ENCODE measurements around the gene SLC12A1. TPM values are rescaled to one million over a fixed set of nuclear protein-coding genes. Genes with fewer than 3 reads are reported as not detected.

The SLC12A1 gene
- total and polyA plus RNA-seq, 4 experiments from 2014 or later, result not detected

- no peak within 1 kb of the TSS for H3K27ac Mint-ChIP-seq
- H3K36me3 Mint-ChIP-seq, result no peaks in the 10 kb centered on the region
- H3K4me3 Mint-ChIP-seq, result no peak within 1 kb of the TSS
- Histone ChIP-seq H3K4me3 (ENCODE audit: low read length in 2 of 2) (no peak within 1 kb of the TSS), H3K27me3 (ENCODE audit: insufficient read depth, low read length) (peaks cover 6% of the 10 kb centered on the region), H3K4me1 (ENCODE audit: insufficient read depth, low read length) (no peaks in the 10 kb centered on the region), H3K36me3 (ENCODE audit: insufficient read depth, low read length) (no peaks in the 10 kb centered on the region), H3K9me3 (ENCODE audit: control insufficient read depth in 1 of 2, low read length in 2 of 2) (no peaks in the 10 kb centered on the region), H3K27ac (ENCODE audit: low read depth, low read length) (no peak within 1 kb of the TSS)
- H3K4me1 Mint-ChIP-seq, result peaks cover 0 to 2% (median 0%) of the 10 kb centered on the region in 4 donors
- H3K9me3 Mint-ChIP-seq, result peaks cover 0 to 12% (median 1%) of the 10 kb centered on the region in 8 donors
- H3K27me3 Mint-ChIP-seq, result peaks cover 15 to 21% of the 10 kb centered on the region in 2 donors
- ChIA-PET CTCF (ENCODE audit: partially characterized antibody) (no interaction called here), POLR2A (ENCODE audit: partially characterized antibody) (no interaction called here)
- no peak for DNase-seq
- intact Hi-C loops (cut with micrococcal nuclease), result loop anchor here (10.0 kb wide), 1 partner anchor 63 kb away; no protein-coding TSS in a partner anchor
These were observed 14.4 kb upstream of the SLC12A1 start, which contains the start of gene CTXN2 for GRCh38 chr15:48191574-48192225. Gene CTXN2, plus strand, starts transcription at chr15:48191665. Its CDS starts 9,636 bp downstream, at chr15:48201301.

- H3K27ac Mint-ChIP-seq, result no peak overlapping the region
- no peaks in the 10 kb centered on the region for H3K4me1 Mint-ChIP-seq
- CTCF ChIA-PET (ENCODE audit: partially characterized antibody), result no interaction called here
- no peaks in the 10 kb centered on the region for H3K36me3 Mint-ChIP-seq
- no peak overlapping the region for H3K27ac ChIP-seq (ENCODE audit: low read depth, low read length)
- peaks cover 0 to 3% (median 0%) of the 10 kb centered on the region in 8 donors for H3K9me3 Mint-ChIP-seq
- H3K27me3 ChIP-seq (ENCODE audit: insufficient read depth, low read length), result no peaks in the 10 kb centered on the region
- intact Hi-C loops (cut with micrococcal nuclease), result no loop called here
- DNase-seq, result no peak
- no peak overlapping the region for H3K4me3 ChIP-seq (ENCODE audit: low read length in 2 of 2)
- H3K9me3 ChIP-seq (ENCODE audit: control insufficient read depth in 1 of 2, low read length in 2 of 2), result no peaks in the 10 kb centered on the region
- H3K27me3 Mint-ChIP-seq, result peaks cover 2 to 12% of the 10 kb centered on the region in 2 donors
- H3K36me3 ChIP-seq (ENCODE audit: insufficient read depth, low read length), result no peaks in the 10 kb centered on the region
- no peaks in the 10 kb centered on the region for H3K4me1 ChIP-seq (ENCODE audit: insufficient read depth, low read length)
- POLR2A ChIA-PET (ENCODE audit: partially characterized antibody), result no interaction called here
- no peak overlapping the region for H3K4me3 Mint-ChIP-seq
These were observed 4.0 kb upstream of the SLC12A1 start for GRCh38 chr15:48202068-48202467.

- Mint-ChIP-seq H3K4me3 (no peak overlapping the region), H3K36me3 (no peaks in the 10 kb centered on the region), H3K27ac (no peak overlapping the region), H3K9me3 (peaks cover 0 to 3% (median 0%) of the 10 kb centered on the region in 8 donors), H3K4me1 (no peaks in the 10 kb centered on the region), H3K27me3 (peaks cover 0 to 5% of the 10 kb centered on the region in 2 donors)
- POLR2A ChIA-PET (ENCODE audit: partially characterized antibody), result no interaction called here
- no peak overlapping the region for H3K27ac ChIP-seq (ENCODE audit: low read depth, low read length)
- intact Hi-C loops (cut with micrococcal nuclease), result no loop called here
- no peaks in the 10 kb centered on the region for H3K9me3 ChIP-seq (ENCODE audit: control insufficient read depth in 1 of 2, low read length in 2 of 2)
- no peaks in the 10 kb centered on the region for H3K27me3 ChIP-seq (ENCODE audit: insufficient read depth, low read length)
- H3K4me3 ChIP-seq (ENCODE audit: low read length in 2 of 2), result no peak overlapping the region
- no peak for DNase-seq
- no peaks in the 10 kb centered on the region for H3K36me3 ChIP-seq (ENCODE audit: insufficient read depth, low read length)
- no peaks in the 10 kb centered on the region for H3K4me1 ChIP-seq (ENCODE audit: insufficient read depth, low read length)
- CTCF ChIA-PET (ENCODE audit: partially characterized antibody), result no interaction called here
These were observed 15.2 kb downstream of the SLC12A1 start for GRCh38 chr15:48221261-48221660.

- no peak overlapping the region for H3K27ac Mint-ChIP-seq
- CTCF ChIA-PET (ENCODE audit: partially characterized antibody), result no interaction called here
- no peak overlapping the region for H3K27ac ChIP-seq (ENCODE audit: low read depth, low read length)
- no peaks in the 10 kb centered on the region for H3K4me1 Mint-ChIP-seq
- no peaks in the 10 kb centered on the region for H3K27me3 ChIP-seq (ENCODE audit: insufficient read depth, low read length)
- POLR2A ChIA-PET (ENCODE audit: partially characterized antibody), result no interaction called here
- H3K4me1 ChIP-seq (ENCODE audit: insufficient read depth, low read length), result no peaks in the 10 kb centered on the region
- H3K4me3 ChIP-seq (ENCODE audit: low read length in 2 of 2), result no peak overlapping the region
- peaks cover 0 to 3% (median 0%) of the 10 kb centered on the region in 8 donors for H3K9me3 Mint-ChIP-seq
- peaks cover 0 to 5% of the 10 kb centered on the region in 2 donors for H3K27me3 Mint-ChIP-seq
- H3K9me3 ChIP-seq (ENCODE audit: control insufficient read depth in 1 of 2, low read length in 2 of 2), result no peaks in the 10 kb centered on the region
- no peaks in the 10 kb centered on the region for H3K36me3 Mint-ChIP-seq
- intact Hi-C loops (cut with micrococcal nuclease), result no loop called here
- H3K4me3 Mint-ChIP-seq, result no peak overlapping the region
- H3K36me3 ChIP-seq (ENCODE audit: insufficient read depth, low read length), result no peaks in the 10 kb centered on the region
- DNase-seq, result no peak
These were observed 15.8 kb downstream of the SLC12A1 start for GRCh38 chr15:48221885-48222284.

GRCh38 chr15:48222627-48223026 is 16.5 kb downstream of the SLC12A1 start:
- intact Hi-C loops (cut with micrococcal nuclease), result no loop called here
- POLR2A ChIA-PET (ENCODE audit: partially characterized antibody), result no interaction called here
- Histone ChIP-seq H3K27me3 (ENCODE audit: insufficient read depth, low read length) (no peaks in the 10 kb centered on the region), H3K4me1 (ENCODE audit: insufficient read depth, low read length) (no peaks in the 10 kb centered on the region), H3K4me3 (ENCODE audit: low read length in 2 of 2) (no peak overlapping the region), H3K9me3 (ENCODE audit: control insufficient read depth in 1 of 2, low read length in 2 of 2) (no peaks in the 10 kb centered on the region), H3K27ac (ENCODE audit: low read depth, low read length) (no peak overlapping the region), H3K36me3 (ENCODE audit: insufficient read depth, low read length) (no peaks in the 10 kb centered on the region)
- Mint-ChIP-seq H3K4me1 (no peaks in the 10 kb centered on the region), H3K4me3 (no peak overlapping the region), H3K9me3 (peaks cover 0 to 3% (median 0%) of the 10 kb centered on the region in 8 donors), H3K36me3 (no peaks in the 10 kb centered on the region), H3K27ac (no peak overlapping the region), H3K27me3 (peaks cover 0 to 5% of the 10 kb centered on the region in 2 donors)
- CTCF ChIA-PET (ENCODE audit: partially characterized antibody), result no interaction called here
- no peak for DNase-seq

GRCh38 chr15:48225771-48226170 is 19.7 kb downstream of the SLC12A1 start:
- H3K27me3 ChIP-seq (ENCODE audit: insufficient read depth, low read length), result no peaks in the 10 kb centered on the region
- POLR2A ChIA-PET (ENCODE audit: partially characterized antibody), result no interaction called here
- no peak overlapping the region for H3K4me3 Mint-ChIP-seq
- H3K4me1 Mint-ChIP-seq, result no peaks in the 10 kb centered on the region
- H3K4me1 ChIP-seq (ENCODE audit: insufficient read depth, low read length), result no peaks in the 10 kb centered on the region
- no peak for DNase-seq
- H3K27me3 Mint-ChIP-seq, result peaks cover 0 to 5% of the 10 kb centered on the region in 2 donors
- intact Hi-C loops (cut with micrococcal nuclease), result no loop called here
- H3K36me3 ChIP-seq (ENCODE audit: insufficient read depth, low read length), result no peaks in the 10 kb centered on the region
- H3K9me3 ChIP-seq (ENCODE audit: control insufficient read depth in 1 of 2, low read length in 2 of 2), result no peaks in the 10 kb centered on the region
- no peak overlapping the region for H3K4me3 ChIP-seq (ENCODE audit: low read length in 2 of 2)
- H3K9me3 Mint-ChIP-seq, result peaks cover 0 to 2% (median 0%) of the 10 kb centered on the region in 8 donors
- CTCF ChIA-PET (ENCODE audit: partially characterized antibody), result no interaction called here
- no peak overlapping the region for H3K27ac Mint-ChIP-seq
- H3K36me3 Mint-ChIP-seq, result no peaks in the 10 kb centered on the region
- no peak overlapping the region for H3K27ac ChIP-seq (ENCODE audit: low read depth, low read length)

- Mint-ChIP-seq H3K27ac (no peak overlapping the region), H3K4me1 (no peaks in the 10 kb centered on the region), H3K36me3 (no peaks in the 10 kb centered on the region), H3K9me3 (peaks cover 0 to 2% (median 0%) of the 10 kb centered on the region in 8 donors), H3K27me3 (peaks cover 1 to 4% of the 10 kb centered on the region in 2 donors), H3K4me3 (no peak overlapping the region)
- H3K36me3 ChIP-seq (ENCODE audit: insufficient read depth, low read length), result no peaks in the 10 kb centered on the region
- H3K4me3 ChIP-seq (ENCODE audit: low read length in 2 of 2), result no peak overlapping the region
- no peak for DNase-seq
- intact Hi-C loops (cut with micrococcal nuclease), result no loop called here
- no peaks in the 10 kb centered on the region for H3K9me3 ChIP-seq (ENCODE audit: control insufficient read depth in 1 of 2, low read length in 2 of 2)
- CTCF ChIA-PET (ENCODE audit: partially characterized antibody), result no interaction called here
- POLR2A ChIA-PET (ENCODE audit: partially characterized antibody), result no interaction called here
- no peak overlapping the region for H3K27ac ChIP-seq (ENCODE audit: low read depth, low read length)
- H3K4me1 ChIP-seq (ENCODE audit: insufficient read depth, low read length), result no peaks in the 10 kb centered on the region
- no peaks in the 10 kb centered on the region for H3K27me3 ChIP-seq (ENCODE audit: insufficient read depth, low read length)
These were observed 24.4 kb downstream of the SLC12A1 start for GRCh38 chr15:48230498-48230897.
